ENCODE measurements around the gene RASA3. TPM values are rescaled to one million over a fixed set of nuclear protein-coding genes. Genes with fewer than 3 reads are reported as not detected.

RASA3 gene
- polyA plus RNA-seq, 1 donor from 2014 or later, result 8.5 TPM

DNA sequence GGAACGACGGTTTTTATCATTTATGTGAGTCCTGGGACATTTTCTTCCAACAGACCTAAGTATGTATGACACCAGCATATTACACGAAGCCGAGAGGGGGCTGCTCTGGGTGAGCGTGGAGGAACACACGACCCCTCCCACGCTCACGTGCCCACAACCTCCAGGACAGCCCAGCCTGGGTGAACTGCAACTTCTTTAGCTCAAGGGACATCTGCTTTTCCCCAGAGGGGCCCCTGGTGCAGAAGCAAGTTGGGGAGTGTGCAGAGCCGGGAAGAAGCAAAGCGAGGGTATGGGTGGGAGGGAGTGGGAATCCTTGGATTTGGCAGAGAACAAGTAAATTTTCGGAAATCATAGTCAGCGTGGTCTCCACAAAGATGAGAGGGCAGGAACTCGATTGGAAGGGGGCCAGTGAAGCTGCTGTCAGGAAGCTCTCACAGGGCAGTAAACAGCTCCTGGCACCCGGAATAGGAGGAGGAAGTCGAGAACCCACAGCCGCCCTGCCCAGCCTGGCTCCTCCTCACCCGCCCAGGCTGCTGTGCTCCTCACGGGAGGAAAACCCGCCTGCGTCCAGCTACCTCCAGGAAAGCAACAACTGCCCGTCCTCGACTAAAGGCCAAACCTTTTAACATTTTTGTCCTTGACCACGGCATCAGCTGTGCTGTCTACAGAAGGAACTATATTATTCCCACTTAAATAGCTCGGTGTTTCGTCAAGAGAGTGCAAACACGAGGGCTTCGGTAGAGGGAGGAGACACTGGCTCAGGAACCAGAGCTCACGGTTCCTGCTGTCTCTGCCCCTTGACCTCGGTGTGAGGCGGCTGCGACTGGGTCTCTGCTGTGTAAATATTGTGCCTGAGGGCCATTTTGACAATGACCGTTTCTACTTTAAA, 29.5 kb upstream of the RASA3 start:
- H3K79me2 ChIP-seq (replicated peaks; ENCODE audit: insufficient read depth, low read length), result no peaks in the 10 kb centered on the region
- H3K9me2 ChIP-seq (ENCODE audit: insufficient read depth, low read length), result no peaks in the 10 kb centered on the region
- H2AFZ ChIP-seq (ENCODE audit: low read depth, low read length), result no peak overlapping the region
- H3K27ac ChIP-seq (ENCODE audit: low read length), result no peak overlapping the region
- no peaks in the 10 kb centered on the region for H3F3A ChIP-seq (ENCODE audit: insufficient read depth, low read length, poor library complexity, severe bottlenecking)
- TF ChIP-seq, protein P1, sequence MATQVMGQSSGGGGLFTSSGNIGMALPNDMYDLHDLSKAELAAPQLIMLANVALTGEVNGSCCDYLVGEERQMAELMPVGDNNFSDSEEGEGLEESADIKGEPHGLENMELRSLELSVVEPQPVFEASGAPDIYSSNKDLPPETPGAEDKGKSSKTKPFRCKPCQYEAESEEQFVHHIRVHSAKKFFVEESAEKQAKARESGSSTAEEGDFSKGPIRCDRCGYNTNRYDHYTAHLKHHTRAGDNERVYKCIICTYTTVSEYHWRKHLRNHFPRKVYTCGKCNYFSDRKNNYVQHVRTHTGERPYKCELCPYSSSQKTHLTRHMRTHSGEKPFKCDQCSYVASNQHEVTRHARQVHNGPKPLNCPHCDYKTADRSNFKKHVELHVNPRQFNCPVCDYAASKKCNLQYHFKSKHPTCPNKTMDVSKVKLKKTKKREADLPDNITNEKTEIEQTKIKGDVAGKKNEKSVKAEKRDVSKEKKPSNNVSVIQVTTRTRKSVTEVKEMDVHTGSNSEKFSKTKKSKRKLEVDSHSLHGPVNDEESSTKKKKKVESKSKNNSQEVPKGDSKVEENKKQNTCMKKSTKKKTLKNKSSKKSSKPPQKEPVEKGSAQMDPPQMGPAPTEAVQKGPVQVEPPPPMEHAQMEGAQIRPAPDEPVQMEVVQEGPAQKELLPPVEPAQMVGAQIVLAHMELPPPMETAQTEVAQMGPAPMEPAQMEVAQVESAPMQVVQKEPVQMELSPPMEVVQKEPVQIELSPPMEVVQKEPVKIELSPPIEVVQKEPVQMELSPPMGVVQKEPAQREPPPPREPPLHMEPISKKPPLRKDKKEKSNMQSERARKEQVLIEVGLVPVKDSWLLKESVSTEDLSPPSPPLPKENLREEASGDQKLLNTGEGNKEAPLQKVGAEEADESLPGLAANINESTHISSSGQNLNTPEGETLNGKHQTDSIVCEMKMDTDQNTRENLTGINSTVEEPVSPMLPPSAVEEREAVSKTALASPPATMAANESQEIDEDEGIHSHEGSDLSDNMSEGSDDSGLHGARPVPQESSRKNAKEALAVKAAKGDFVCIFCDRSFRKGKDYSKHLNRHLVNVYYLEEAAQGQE (IDR thresholded peaks at IDR 0.05; ENCODE audit: borderline replicate concordance), result no peak
- TF ChIP-seq, protein P2, sequence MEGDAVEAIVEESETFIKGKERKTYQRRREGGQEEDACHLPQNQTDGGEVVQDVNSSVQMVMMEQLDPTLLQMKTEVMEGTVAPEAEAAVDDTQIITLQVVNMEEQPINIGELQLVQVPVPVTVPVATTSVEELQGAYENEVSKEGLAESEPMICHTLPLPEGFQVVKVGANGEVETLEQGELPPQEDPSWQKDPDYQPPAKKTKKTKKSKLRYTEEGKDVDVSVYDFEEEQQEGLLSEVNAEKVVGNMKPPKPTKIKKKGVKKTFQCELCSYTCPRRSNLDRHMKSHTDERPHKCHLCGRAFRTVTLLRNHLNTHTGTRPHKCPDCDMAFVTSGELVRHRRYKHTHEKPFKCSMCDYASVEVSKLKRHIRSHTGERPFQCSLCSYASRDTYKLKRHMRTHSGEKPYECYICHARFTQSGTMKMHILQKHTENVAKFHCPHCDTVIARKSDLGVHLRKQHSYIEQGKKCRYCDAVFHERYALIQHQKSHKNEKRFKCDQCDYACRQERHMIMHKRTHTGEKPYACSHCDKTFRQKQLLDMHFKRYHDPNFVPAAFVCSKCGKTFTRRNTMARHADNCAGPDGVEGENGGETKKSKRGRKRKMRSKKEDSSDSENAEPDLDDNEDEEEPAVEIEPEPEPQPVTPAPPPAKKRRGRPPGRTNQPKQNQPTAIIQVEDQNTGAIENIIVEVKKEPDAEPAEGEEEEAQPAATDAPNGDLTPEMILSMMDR (IDR thresholded peaks at IDR 0.05; ENCODE audit: poor library complexity, severe bottlenecking), result no peak
- no peak for TF ChIP-seq POLR2AphosphoS5 (IDR thresholded peaks at IDR 0.05)
- TF ChIP-seq SMC3 (conservative IDR thresholded peaks at IDR 0.05; ENCODE audit: poor library complexity), result no peak
- TF ChIP-seq RAD21 (conservative IDR thresholded peaks at IDR 0.05), result no peak
- TF ChIP-seq EZH2 (IDR thresholded peaks at IDR 0.05; ENCODE audit: borderline replicate concordance, insufficient read depth, low read length, poor library complexity, severe bottlenecking), result no peak
- no peak for TF ChIP-seq TAF1 (IDR thresholded peaks at IDR 0.05; ENCODE audit: low read depth)
- no peak for TF ChIP-seq MXI1 (conservative IDR thresholded peaks at IDR 0.05; ENCODE audit: poor library complexity, severe bottlenecking)
- TF ChIP-seq EP300 (conservative IDR thresholded peaks at IDR 0.05; ENCODE audit: poor library complexity, severe bottlenecking), result no peak
- H3K27me3 ChIP-seq (ENCODE audit: insufficient read depth, low read depth, low read length), result no peaks in the 10 kb centered on the region
- no peak overlapping the region for H3K4me3 ChIP-seq (ENCODE audit: low read length)
- H4K20me1 ChIP-seq (ENCODE audit: insufficient read depth), result no peaks in the 10 kb centered on the region
- H3K36me3 ChIP-seq (ENCODE audit: insufficient read depth, low read length), result no peaks in the 10 kb centered on the region
- no peak overlapping the region for H3K4me2 ChIP-seq (ENCODE audit: low read length)
- no peak overlapping the region for H3K9ac ChIP-seq (ENCODE audit: low read length)
- H3K9me3 ChIP-seq (ENCODE audit: low read length), result no peaks in the 10 kb centered on the region

DNA sequence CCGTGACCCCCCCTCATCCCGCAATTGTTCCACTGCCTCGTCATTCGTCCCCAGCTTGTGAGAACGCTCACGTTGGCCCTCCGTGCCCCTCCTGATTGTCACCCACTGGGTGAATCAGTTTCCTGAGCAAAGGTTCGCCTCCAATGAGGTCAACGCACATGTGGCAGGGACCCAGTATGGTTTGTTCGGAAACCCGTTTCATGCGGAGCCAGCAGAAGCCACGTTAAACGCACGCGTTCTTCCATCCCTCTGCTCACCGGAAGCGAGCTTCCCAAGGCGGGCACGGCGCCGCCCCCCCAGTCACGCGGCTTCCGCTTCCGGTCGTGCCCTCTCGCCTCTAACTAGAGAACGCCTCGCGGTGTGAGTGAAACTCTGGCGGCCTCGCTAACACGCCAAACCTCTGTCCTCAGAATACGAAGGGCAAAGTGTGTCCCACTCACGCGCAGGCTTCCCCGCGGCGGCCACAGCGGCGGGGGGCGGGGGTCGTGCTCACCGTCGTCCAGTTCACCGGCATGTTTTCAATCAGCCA, 28.7 kb upstream of the RASA3 start:
- Histone ChIP-seq H3K4me2 (ENCODE audit: low read length) (no peak overlapping the region), H3K27me3 (ENCODE audit: insufficient read depth, low read depth, low read length) (no peaks in the 10 kb centered on the region), H3K9me3 (ENCODE audit: low read length) (no peaks in the 10 kb centered on the region)

More for the DNA sequence above, 28.7 kb upstream of the RASA3 start:
- Histone ChIP-seq H3K9me2 (ENCODE audit: insufficient read depth, low read length) (no peaks in the 10 kb centered on the region), H3K9ac (ENCODE audit: low read length) (no peak overlapping the region), H3K27ac (ENCODE audit: low read length) (no peak overlapping the region), H4K20me1 (ENCODE audit: insufficient read depth) (no peaks in the 10 kb centered on the region), H3K36me3 (ENCODE audit: insufficient read depth, low read length) (no peaks in the 10 kb centered on the region), H2AFZ (ENCODE audit: low read depth, low read length) (no peak overlapping the region), H3K79me2 (replicated peaks; ENCODE audit: insufficient read depth, low read length) (no peaks in the 10 kb centered on the region), H3F3A (ENCODE audit: insufficient read depth, low read length, poor library complexity, severe bottlenecking) (no peaks in the 10 kb centered on the region), H3K4me3 (ENCODE audit: low read length) (no peak overlapping the region)
- no peak for TF ChIP-seq MXI1 (conservative IDR thresholded peaks at IDR 0.05; ENCODE audit: poor library complexity, severe bottlenecking)
- no peak for TF ChIP-seq POLR2AphosphoS5 (IDR thresholded peaks at IDR 0.05)
- TF ChIP-seq SMC3 (conservative IDR thresholded peaks at IDR 0.05; ENCODE audit: poor library complexity), result no peak
- TF ChIP-seq TAF1 (IDR thresholded peaks at IDR 0.05; ENCODE audit: low read depth), result no peak
- no peak for TF ChIP-seq EP300 (conservative IDR thresholded peaks at IDR 0.05; ENCODE audit: poor library complexity, severe bottlenecking)
- TF ChIP-seq, protein P2 (IDR thresholded peaks at IDR 0.05; ENCODE audit: poor library complexity, severe bottlenecking), result no peak
- TF ChIP-seq EZH2 (IDR thresholded peaks at IDR 0.05; ENCODE audit: borderline replicate concordance, insufficient read depth, low read length, poor library complexity, severe bottlenecking), result no peak
- no peak for TF ChIP-seq RAD21 (conservative IDR thresholded peaks at IDR 0.05)
- TF ChIP-seq, protein P1 (IDR thresholded peaks at IDR 0.05; ENCODE audit: borderline replicate concordance), result no peak
